Kidney tubule cell (primary cell): ENCODE results near the gene KRT82.

ENCODE experiments used
- DNase-seq: peaks from one replicate; pipeline ENCODE4 v3.0.0-alpha.2; 2018; ENCODE audit warnings: low spot score

The KRT82 gene

GRCh38 chr12:52435659-52435999 lies 29.5 kb upstream of the KRT82 start:
- DNase-seq = no peak

- peak; percentile 78 for DNase-seq
Observed at GRCh38 chr12:52434760-52435530, 28.8 kb upstream of the KRT82 start.

GRCh38 chr12:52434081-52434733 lies 28.1 kb upstream of the KRT82 start, which contains the start of gene KRT75:
KRT75 (minus strand) TSS chr12:52434371; CDS start chr12:52434304, 67 bp downstream.
- DNase-seq = no peak

- no peak for DNase-seq
Observed at GRCh38 chr12:52433501-52434080, 27.5 kb upstream of the KRT82 start.

GRCh38 chr12:52432559-52433207 lies 26.5 kb upstream of the KRT82 start:
- DNase-seq = no peak

GRCh38 chr12:52428121-52428520 lies 22.0 kb upstream of the KRT82 start:
- DNase-seq = no peak

GRCh38 chr12:52427083-52427482 lies 20.9 kb upstream of the KRT82 start:
- peak; percentile 33 for DNase-seq

GRCh38 chr12:52426034-52426433 lies 19.9 kb upstream of the KRT82 start:
- no peak for DNase-seq

- DNase-seq = no peak
Observed at GRCh38 chr12:52425466-52425865, 19.3 kb upstream of the KRT82 start.

- peak; percentile 48 for DNase-seq
Observed at GRCh38 chr12:52423661-52424500, 17.7 kb upstream of the KRT82 start.

- DNase-seq = no peak
Observed at GRCh38 chr12:52423035-52423434, 16.9 kb upstream of the KRT82 start.

GRCh38 chr12:52419656-52420055 lies 13.5 kb upstream of the KRT82 start:
- DNase-seq = peak; percentile 50

- DNase-seq = no peak
Observed at GRCh38 chr12:52418576-52419110, 12.5 kb upstream of the KRT82 start.

- DNase-seq = no peak
Observed at GRCh38 chr12:52417740-52418139, 11.6 kb upstream of the KRT82 start.

GRCh38 chr12:52416795-52417194 lies 10.7 kb upstream of the KRT82 start:
- no peak for DNase-seq

GRCh38 chr12:52415870-52416750 lies 10.0 kb upstream of the KRT82 start:
- peak; percentile 65 for DNase-seq

GRCh38 chr12:52414936-52415335 lies 8.8 kb upstream of the KRT82 start:
- no peak for DNase-seq

- DNase-seq = no peak
Observed at GRCh38 chr12:52413782-52414345, 7.7 kb upstream of the KRT82 start.

- no peak for DNase-seq
Observed at GRCh38 chr12:52413202-52413601, 7.1 kb upstream of the KRT82 start.

GRCh38 chr12:52411815-52412214 lies 5.7 kb upstream of the KRT82 start:
- DNase-seq = no peak
